Superior temporal gyrus (tissue), 1 donor: Measurements from ENCODE around the gene SFT2D1.

Source experiments
- DNase-seq: peaks from one replicate; pipeline ENCODE4 v3.0.0-alpha.2; 2016; ENCODE audit errors: extremely low spot score

Gene SFT2D1

GRCh38 chr6:166334878-166335277, 7.5 kb downstream of the SFT2D1 start:
- DNase-seq = no peak

GRCh38 chr6:166333172-166333995, 9.0 kb downstream of the SFT2D1 start:
- no peak for DNase-seq

- DNase-seq = peak; percentile 63
These were observed 10.6 kb downstream of the SFT2D1 start for GRCh38 chr6:166331503-166332415.

- peak; percentile 68 for DNase-seq
These were observed 11.7 kb downstream of the SFT2D1 start for GRCh38 chr6:166330612-166331011.

GRCh38 chr6:166325383-166326042, 16.8 kb downstream of the SFT2D1 start:
- no peak for DNase-seq

GRCh38 chr6:166323395-166323794, 18.9 kb downstream of the SFT2D1 start:
- no peak for DNase-seq

DNA sequence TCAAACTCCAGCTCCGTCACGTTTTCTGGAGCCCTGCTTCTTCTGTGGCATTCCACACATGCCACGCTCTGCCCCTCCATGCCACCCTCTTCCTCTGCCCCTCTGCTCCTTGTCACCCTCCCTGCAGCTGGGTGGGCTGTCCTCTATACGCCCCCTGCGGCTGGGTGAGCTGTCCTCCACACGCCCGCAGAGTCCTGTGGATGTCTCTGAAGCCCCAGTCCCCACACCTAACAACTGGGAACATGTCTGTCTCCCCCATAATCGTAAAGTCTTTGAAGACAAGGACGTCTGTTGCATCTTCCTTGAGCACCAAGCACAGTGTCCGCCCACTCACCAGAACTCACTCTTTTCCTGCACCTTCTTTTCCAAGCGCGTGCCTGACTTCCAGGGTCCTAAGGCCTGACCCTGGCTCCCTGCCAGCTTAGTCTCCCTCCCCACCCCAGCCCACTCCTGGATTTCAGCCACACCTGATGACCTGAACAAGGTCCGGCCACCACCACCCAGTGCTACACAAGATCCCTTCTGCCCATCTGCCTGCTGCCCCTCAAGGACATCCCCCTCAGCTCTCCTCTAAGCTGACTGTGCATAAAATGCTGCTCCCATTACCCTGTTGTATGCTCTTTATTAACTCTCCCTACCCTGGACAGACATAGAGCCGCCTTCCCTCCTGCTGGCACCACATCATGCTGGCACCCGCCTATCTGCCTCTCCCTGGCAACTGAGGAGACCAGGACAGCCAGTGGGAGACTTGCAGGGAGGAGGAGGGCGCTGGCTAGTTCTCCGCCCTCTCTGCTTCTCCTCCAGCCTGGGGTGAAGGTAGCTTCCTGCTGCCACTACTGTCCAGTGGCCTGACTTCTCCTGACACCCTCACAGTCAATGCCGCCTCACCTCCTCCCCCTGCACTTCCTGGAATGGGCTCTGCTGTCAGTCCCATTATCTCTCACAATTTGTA, 23.4 kb downstream of the SFT2D1 start:
- no peak for DNase-seq

- DNase-seq = no peak
These were observed 24.1 kb downstream of the SFT2D1 start for GRCh38 chr6:166318227-166318626.

DNA sequence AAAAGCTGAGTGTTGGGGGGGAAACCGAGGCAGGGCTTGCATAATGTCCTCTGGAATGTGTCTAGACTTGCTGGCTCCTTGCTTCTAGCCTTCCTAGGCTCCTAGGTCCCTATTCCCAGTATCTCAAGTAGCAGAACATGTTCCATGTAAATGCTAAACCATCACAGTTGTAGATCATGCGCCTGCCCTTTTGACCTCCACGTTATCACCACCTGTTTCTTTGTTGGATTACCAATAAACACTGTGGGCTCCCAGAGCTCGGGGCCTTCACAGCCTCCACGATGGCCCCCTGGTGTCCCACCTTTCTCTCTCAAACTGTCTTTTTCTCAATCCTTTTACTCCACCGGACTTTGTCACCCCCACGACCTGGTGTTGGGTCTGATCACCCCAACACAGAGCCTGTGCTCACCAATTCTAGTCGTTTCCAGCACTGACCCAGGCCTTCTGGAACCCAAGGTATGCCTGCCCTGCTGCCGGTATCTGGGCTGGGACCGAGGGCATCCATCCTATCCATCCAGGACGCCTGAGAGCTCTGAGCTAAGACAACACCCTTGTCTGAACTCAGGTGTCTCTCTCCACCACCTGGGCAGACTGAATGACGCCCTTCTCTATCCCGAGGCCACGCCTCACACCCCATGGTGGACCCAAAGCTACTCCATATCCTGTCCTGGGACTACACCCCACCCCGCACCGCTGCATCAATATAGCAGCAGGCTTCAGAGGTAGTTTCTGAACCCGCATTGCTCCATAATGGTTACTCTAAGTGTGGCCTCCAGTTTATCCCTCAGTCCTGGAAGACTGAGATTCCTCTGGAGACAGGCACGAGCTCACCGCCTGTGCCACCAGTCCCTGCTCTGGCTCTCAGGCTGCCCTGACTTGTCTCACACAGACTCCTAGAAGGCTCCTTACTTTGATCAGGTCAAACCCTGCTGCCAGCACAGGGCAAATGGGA, 24.8 kb downstream of the SFT2D1 start:
- no peak for DNase-seq

DNA sequence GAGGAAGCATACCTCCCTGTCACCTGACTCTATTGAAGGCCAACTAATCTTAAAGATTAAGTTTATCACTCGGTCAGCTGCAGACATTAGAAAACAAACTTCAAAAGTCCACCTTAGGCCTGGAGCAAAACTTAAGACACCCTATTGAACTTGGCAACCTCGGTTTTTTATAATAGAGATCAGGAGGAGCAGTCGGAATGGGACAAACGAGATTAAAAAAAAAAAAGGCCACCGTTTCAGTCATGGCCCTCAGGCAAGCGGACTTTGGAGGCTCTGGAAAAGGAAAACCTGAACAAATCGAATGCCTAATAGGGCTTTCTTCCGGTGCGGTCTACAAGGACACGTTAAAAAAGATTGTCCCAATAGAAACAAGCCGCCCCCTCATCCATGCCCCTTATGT, 26.9 kb downstream of the SFT2D1 start:
- no peak for DNase-seq

- DNase-seq = no peak
These were observed 27.9 kb downstream of the SFT2D1 start for GRCh38 chr6:166314454-166314853.

DNA sequence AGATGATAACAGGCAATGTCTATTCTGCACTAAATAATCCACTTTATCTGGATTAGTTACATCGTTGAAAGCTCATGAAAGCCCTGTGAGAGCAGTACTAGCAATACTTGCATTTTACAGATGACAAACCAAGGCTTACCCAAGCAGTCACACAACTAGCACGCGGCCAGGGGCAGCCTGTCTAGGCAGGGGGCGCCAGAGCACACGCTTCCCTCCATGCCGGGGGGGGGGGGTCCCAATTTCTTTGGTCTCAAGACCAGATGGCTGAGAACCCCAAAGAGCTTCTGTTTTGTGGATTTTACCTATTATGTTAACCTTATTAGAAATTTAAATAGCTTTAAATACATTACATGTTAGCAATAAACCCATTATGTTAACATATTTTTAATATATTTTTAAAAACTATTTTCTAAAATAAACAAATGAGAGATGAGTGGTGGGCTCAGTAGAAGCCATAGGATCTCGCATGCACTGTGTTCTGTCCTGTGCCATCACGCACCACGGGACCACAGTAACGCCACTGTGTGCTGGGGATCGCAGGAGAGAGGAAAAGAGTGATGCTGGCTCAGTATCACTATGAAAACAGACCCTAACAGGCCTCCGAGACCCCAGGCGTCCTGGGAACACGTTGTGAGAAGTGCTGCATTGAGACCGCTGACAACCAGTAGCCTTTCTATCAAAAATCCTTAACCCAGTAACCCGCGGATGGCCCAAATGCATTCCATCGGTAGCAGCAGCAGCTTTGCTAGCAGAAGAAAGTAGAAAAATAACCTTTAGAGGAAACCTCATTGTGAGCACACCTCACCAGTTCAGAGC, 28.9 kb downstream of the SFT2D1 start:
- DNase-seq = peak; percentile 80

GRCh38 chr6:166312832-166313231, 29.5 kb downstream of the SFT2D1 start:
- no peak for DNase-seq

DNA sequence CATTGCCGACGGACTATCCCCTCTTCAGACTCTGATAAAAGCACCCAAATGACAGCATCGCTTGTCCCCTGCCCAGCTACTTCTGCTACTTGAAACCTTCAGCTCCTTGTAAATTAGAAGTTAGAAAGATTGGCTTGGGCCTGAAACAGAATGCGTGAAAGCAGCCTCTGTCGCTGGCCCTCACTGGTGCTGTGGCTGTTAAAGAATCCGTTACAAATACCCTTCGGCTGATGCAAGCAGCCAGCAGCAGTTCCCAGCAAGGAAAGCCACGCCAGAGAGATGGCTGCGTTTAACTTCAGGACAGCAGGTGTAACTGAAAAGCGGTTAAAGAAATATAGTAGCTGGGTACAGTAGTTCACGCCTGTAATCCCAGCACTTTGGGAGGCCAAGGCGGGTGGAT, 31.7 kb downstream of the SFT2D1 start:
- DNase-seq = no peak

GRCh38 chr6:166309977-166310376, 32.4 kb downstream of the SFT2D1 start:
- no peak for DNase-seq

GRCh38 chr6:166308769-166309589, 33.4 kb downstream of the SFT2D1 start:
- peak; percentile 84 for DNase-seq

GRCh38 chr6:166308033-166308768, 34.1 kb downstream of the SFT2D1 start, which contains the start of gene PRR18:
Gene PRR18, minus strand, starts transcription at chr6:166308392. Its CDS starts 250 bp downstream, at chr6:166308142.
- DNase-seq = peak; percentile 82
